ENCODE data around the gene ACTN4.

The ACTN4 gene

GRCh38 chr19:38728752-38729541 lies 81.5 kb downstream of the ACTN4 start:
- DNase-seq: no peak

GRCh38 chr19:38729653-38730469 lies 82.4 kb downstream of the ACTN4 start:
- DNase-seq: peak; percentile 40 to 86

DNA sequence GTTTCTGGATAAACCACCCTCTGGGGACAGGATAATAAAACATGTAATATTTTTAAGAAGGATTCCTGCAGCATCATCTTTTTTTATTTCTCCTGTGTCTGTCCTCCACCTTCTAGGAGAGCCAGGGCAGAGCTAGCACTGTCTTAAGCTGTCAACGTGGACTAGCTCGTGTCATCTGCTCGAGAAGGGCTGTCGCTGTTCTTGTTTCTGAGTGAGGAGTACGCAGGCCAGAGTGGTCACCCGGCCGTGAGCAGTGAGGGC lies 83.0 kb downstream of the ACTN4 start:
- no peak for DNase-seq

- no peak for DNase-seq
Measured at GRCh38 chr19:38730731-38731589, 83.5 kb downstream of the ACTN4 start.

DNA sequence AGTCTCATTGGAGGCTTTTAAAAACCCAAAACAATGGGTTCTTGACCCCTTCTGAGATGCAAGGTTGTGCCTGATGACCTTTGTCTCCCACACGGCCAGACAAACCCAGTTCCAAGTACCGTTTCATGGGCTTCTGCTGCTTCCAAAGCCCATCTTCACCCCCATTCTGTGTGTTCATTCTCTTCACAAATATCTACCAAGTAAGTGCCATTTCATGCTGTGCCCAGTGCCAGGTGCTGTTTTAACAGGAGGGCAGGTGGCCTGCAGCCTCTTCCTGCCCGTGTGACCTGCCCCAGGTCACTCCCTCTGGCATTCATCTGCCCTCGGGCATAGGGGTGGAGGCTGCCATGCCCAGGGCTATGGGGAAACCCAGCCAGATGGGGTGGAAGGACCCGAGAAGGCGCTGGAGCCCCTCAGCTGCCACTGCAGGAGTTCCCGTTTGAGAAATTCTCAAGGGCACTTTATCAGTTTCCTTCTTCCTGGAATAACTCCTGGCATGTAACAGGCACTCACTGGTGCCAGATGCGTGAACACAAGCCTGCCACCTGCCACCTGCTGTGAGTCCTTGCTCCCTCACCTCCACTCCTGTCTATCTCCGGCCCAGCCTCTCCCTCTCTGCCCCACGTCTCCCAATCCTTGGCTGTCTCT lies 84.3 kb downstream of the ACTN4 start:
- DNase-seq: no peak

DNA sequence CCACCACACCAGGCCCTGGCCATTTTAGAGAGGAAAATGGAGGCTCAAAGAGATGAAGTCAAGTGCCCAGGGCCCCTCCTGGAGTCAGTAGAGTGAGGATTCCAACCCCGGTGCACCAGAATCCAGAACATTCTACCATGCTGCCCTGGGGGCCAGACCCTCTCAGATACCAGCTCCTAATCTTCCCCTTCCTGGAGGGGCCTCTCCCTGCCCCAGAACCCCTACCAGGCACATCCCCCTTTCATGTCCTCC lies 85.7 kb downstream of the ACTN4 start:
- DNase-seq: no peak

DNA sequence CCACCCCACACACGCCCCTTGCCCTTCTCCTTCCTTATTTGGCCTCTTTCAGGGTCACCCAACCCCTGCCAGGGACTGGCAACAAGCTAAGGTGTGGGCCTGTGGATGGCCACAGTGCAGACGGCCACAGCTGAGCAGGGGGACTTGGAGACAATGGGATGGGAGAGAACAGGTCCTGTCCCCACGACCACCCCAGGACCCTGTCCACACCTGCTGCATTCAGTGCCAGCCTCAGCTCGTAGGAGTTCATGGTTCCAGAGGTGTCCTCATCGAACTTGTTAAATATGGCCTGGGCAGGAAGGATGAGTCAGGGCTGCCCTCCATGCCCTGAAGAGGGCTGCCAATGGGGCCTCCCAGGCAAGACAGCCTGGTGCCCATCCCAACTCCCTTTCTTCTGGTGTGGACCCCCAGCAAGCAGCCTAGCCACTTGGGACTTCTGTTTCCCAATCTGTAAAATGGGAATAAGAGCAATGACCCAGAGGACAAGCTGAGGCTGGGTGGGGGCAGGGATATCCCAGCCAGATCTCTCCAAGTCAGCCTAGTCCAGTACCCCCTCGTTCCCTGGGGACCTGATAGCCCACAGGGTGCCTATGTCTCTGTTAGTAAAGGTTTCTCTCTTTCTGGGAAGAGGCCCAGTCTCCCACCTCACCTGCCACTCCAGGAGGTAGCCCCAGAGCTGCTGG lies 86.2 kb downstream of the ACTN4 start:
- DNase-seq: no peak

GRCh38 chr19:38734176-38734425 lies 86.7 kb downstream of the ACTN4 start:
- no peak for DNase-seq

GRCh38 chr19:38734426-38735256 lies 87.2 kb downstream of the ACTN4 start:
- no peak for DNase-seq

GRCh38 chr19:38735257-38735686 lies 87.8 kb downstream of the ACTN4 start:
- DNase-seq: peak in 1 of 2 experiments; percentile 71

GRCh38 chr19:38736036-38736412 lies 88.6 kb downstream of the ACTN4 start:
- peak in 1 of 2 experiments; percentile 72 for DNase-seq

GRCh38 chr19:38736413-38737280 lies 89.2 kb downstream of the ACTN4 start:
- DNase-seq: peak; percentile 60 to 89

- no peak for DNase-seq
Measured at GRCh38 chr19:38737281-38737865, 89.9 kb downstream of the ACTN4 start.

DNA sequence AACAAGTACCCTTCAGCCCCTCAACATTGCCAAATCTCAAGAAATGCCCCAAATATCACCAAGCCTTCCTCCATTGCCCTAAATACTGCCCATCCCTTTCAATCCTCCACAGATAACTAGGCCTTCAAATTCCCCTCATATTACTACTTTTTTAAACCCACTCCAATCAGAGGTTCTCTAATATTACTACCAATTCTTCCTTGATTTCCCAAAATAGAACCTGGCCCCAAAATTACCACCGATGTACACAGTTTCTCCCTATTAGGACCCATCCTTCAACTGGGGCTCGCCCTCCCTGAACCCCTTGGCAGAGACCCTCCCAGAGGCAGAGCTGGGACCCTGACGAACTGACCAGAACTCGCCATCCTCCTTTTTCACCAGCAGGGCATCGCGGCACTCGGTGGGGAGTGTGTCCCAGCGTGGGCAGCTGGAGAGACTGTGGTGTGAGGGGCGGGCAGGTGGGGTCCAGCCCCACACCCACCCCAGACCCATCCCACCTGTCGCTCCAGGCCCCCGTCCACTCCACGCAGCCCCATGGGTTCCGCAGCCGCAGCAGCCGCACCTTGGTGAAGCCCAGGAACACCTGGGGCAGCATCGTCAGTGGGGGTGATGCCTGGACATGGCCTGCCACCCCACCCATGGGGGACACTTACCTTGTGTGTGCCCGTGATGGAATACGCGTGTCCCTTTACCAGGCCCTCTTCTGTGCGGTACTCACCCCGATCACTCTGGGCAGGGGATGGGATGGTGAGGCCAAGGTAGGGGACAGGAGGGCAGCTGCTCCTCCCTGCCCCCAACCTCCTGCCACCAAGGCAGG lies 90.7 kb downstream of the ACTN4 start:
- DNase-seq: no peak

- DNase-seq: no peak
Measured at GRCh38 chr19:38739440-38740256, 92.2 kb downstream of the ACTN4 start.

DNA sequence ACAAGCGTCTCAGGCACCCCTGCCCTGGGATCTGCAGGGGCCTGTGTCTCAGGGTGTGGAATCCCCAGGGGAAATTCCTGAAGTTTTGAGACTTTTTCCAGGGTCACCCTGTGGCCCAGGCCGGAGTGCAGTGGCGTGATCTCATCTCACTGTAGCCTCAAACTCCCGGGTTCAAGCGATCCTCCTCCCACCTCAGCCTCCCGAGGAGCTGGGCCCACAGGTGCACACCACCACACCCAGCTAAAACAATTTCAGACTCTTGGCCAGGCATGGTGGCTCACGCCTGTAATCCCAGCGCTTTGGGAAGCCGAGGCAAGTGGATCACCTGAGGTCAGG lies 92.8 kb downstream of the ACTN4 start:
- no peak for DNase-seq

- no peak for DNase-seq
Measured at GRCh38 chr19:38740932-38741331, 93.5 kb downstream of the ACTN4 start.

DNA sequence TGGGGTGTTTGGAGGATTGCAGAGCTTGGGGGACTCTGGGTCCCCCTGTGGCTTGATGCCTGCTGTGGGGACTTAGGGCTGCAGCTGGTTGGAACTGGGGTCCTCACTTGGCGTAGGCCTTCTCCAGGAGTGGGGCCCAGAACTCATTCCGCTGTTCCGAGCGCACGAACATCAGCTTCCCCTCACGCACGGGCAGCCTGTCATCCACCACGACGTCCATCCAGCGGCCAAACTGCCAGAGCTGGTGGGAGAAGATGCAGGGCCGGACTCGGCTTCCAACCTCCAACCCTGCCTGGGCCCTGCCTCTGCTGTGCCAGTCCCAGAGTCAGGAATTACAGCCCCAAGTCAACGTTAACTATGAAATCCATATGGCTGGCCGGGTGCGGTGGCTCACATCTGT lies 94.2 kb downstream of the ACTN4 start:
- DNase-seq: no peak

GRCh38 chr19:38742296-38742695 lies 94.8 kb downstream of the ACTN4 start:
- DNase-seq: no peak

Data from NCI-H526 (cell line).